T1000 (cell line): ENCODE results near the gene OLR1.
"Not testable (repeated sequence)": the region's sequence is repeated elsewhere in the genome, so short reads cannot be mapped to it uniquely, and the experiment has no call there.

Experiments
- DNase-seq: peaks from one replicate; lab custom pipeline; 2025; ENCODE audit warnings: mixed read lengths; lab: John Stamatoyannopoulos, UW

OLR1 gene

DNA sequence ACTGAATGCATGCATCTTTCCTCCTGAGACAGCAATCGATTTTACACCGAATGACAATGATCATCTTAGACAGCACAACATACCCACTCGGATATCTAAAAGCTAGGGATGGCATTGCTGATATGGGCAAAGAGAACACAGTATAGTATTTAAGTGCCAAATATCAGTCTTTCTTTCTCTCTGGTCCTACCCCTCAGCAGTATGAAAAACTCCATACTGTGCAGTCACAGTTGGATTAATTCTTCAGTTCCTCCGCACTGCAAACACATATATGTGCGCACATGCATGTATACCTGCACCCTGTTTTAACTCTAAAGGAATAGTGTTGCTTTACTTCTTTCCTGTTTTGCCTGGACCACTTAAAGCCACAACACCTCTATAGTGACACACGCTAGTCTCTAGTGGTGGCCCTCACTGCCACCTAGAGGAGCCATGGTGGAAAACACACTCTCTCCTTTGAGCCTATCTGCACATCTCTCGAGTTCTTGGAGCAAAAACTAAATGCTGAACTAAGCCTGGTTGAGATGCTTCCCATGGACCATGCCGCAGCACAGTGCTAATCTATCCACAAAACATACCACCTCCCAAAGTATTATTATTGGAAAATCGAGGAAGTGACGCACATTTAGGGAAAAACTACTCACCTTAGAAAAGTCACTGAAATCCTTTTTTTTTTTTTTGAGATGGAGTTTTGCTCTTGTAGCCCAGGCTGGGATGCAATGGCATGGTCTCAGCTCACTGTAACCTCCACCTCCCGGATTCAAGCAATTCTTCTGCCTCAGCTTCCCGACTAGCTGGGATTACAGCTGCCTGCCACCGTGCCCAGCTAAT lies 18.8 kb upstream of the OLR1 start:
- no peak for DNase-seq

DNA sequence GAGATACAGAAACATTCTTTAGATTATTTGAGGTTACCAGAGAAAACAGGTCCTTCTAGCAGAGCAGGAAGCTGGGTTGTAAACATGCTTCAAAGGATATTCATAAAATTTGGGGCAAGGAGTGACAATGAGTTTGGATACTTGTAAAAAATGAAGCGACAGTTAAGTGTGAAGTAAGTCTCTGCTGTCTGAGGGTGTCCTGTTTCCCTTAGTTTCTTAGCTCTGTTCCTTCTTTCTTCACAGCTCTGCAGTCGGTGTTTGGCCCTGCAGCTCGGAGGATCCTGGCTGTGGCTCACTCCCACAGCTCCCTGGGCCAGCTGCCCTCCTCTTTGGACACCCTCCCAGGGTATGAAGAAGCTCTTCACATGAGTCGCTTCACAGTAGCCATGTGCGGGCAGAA lies 17.7 kb upstream of the OLR1 start:
- no peak for DNase-seq

GRCh38 chr12:10186958-10187357 lies 15.0 kb upstream of the OLR1 start:
- not testable (repeated sequence) for DNase-seq

GRCh38 chr12:10186299-10186698 lies 14.4 kb upstream of the OLR1 start:
- DNase-seq: no peak

DNA sequence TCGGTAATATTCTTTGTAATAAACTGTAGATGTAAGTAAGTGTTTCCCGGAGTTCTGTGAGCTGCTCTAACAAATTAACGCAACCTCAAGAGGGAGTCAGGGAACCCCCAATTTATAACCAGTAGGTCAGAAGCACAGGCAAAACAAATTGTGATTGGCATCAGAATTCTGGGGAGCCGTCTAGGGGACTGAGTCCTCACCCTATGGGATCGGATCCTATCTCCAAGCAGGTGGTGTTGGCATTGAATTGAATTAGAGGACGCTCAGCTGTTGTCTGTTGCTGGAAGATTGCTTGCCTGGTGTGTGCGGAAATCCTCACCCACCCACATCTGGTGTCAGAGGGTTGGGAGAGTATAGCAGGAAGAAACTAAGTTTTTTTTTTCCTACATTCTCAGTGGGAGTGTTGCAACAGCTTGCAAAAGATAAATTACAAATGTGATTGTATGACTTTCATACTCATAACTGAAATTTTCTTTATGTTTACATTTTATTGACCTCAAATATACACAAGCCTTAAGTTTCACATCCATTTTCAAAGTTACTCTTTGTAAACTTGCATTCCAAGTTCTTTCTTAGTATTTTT lies 12.4 kb upstream of the OLR1 start:
- DNase-seq: no peak

DNA sequence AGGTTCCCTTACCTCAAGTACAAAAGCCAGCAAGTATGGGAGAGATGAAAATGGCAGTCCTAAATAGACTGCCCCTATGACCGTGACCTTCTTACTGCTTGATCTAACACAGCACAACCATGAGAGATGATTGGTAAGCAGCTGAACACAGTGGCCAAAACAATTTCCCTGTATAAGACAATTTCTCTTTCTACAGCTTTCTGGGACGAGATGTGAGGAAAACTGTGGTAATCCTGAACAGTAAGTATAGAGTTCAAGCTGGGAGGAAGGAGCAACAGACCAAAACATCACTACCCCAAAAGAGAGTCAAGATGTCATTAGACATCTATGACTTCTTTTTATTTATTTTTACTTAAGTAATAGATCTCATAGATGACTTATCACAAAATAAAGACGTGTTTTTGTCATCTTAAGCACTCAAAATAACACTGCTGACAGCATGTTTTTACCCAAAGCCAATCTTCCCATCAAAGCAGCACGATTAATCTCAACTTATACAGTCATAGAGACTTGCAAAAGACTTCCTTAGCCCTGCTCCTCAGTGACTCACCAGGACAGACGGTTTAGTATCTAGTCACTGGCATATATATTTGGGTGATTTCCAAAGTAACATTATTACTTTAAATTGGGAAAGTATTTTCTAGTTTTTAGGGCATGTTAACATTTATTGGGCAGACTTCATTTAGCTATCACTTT lies 10.6 kb upstream of the OLR1 start:
- no peak for DNase-seq

DNA sequence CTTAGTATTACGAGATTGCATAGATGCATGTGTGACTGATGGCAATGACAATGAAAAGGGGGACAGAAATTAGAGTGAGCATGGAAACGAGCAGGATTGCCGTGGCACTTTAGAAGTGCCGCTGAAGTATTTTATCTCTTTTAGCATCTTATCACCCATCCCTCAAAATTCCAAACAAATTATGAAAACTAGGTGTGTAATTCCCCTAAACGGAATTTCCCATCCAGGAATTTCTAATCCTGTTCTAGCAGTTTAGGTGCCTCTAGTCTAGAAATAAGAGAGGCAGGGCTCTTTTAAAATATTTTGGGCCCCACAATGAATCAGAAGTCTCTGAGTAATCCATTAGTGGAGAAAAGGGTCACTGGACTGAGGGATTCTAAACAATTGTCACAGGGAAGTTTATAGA lies 7.8 kb upstream of the OLR1 start:
- DNase-seq: no peak

GRCh38 chr12:10178821-10179220 lies 6.9 kb upstream of the OLR1 start, which contains the start of gene TMEM52B:
TMEM52B (plus strand) TSS chr12:10179032; CDS start chr12:10179575, 543 bp downstream.
- no peak for DNase-seq

DNA sequence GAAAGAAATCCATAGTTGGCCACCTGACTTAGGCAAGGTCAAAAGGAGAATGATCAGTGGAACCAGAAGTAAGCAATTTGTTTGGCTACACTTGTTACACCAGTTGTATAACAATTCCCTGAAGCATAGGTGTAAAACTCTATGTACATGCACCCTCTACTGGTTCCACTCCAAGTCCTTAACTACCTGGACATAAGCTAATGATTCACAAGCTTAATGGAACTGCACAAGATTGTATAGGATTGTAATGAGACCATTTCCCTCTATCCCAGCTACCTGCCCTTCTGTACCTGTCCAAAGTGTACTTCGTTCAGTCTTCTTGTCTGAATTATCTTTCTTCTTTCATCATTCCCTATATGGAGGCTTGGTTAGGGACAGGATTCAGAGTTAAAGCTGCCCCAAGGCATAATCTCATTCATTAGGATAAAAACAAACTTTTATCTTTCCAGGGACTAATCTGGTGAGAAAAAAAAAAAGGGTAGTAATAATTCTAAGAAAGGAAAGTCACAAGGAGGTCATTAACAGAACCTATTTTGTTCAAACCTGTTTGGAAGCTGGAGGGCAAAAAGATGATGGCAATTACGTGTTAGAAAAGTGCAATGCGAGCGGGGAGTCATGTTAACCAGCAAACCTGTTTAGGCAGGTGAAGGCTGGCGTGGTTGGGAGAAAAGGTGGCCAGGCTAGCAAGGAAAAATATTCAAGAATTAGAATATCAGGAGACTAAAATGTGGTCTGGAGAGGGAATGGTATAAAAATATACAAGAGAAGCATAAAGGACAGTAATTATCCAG lies 4.1 kb upstream of the OLR1 start:
- no peak for DNase-seq

DNA sequence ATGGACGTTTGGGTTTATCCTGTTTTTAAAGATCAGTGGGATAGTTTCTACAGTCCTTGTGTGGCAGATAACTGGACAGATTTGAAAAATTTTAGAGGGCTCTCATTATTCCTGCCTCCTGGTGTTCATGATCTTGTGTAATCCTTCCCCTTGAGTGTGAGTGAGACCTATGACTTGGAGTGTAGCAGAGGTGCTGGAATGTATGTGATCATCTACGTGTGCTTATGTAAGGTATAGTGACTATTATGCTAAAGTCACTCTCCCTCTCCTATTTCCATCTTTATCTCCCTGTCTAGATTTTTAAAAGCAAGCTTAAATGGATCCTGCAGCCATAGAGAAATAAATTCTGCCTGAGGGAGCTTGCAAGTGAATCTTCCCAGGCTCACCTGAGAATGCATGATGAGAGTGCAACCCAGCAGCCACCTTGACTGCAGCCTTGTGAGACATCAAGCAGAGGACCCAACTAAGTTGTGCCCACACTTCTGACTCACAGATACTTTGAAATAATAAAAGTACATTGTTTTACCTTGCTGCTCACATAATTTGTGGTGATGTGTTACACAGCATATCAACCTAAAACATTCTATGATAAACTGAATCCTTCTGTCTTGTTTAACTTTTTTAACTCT lies 3.2 kb upstream of the OLR1 start:
- DNase-seq: no peak

DNA sequence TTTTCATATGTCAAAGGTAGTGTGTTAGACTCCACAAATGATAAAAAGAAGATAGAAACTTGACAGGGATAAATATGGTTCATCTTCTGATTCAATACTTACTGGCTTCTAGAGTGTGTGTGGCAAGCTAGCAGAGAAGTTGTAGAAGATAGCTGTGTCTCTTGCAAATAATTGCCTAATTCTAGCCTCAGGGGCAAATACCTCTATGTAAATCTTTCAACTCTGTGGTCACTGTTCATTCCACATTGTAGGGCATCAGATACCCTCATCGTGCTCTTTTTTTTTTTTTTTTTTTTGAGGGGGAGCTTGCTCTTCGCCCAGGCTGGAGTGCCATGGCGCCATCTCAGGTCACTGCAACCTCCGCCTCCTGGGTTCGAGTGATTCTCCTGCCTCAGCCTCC lies 1.7 kb downstream of the OLR1 start:
- no peak for DNase-seq

DNA sequence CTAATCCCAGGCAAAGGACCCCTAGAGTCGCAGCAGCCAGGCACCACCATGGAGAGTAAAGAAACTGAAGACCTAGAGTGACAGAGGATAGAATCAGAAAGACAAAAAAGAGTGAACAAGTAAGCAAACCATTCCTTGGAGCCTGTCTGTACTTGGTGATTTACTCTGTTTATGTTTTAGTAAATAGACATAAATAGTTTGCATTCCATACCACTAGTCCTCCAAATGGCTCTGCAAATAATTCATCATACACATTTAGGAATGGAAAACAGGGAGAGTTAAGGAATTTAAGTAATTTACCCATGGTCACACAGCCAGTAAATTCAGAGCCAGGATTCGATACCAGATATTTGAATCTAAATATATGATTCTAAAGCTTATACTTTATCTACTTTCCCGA lies 2.8 kb downstream of the OLR1 start:
- no peak for DNase-seq

- DNase-seq: no peak
Observed at GRCh38 chr12:10167599-10167998, 4.3 kb downstream of the OLR1 start.

- DNase-seq: no peak
Observed at GRCh38 chr12:10165421-10165820, 6.5 kb downstream of the OLR1 start.

DNA sequence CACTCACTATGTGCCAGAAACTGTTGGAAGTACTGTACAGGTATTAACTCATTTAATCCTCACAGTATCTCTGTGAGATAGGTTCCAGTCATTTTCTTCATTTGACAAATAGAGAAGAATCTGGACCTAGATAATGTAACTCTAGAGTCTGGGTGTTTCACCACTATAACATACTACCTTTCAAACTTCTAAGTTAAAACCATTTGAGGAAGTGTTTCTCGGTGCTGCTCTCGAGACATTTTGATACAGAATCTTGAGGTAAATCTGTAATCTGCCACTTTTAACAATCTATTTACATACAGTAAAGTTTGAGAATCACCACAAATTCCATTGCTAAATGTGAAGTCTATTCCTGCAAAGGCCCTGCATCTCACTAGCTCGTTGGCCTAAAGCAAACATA lies 8.8 kb downstream of the OLR1 start:
- DNase-seq: no peak

DNA sequence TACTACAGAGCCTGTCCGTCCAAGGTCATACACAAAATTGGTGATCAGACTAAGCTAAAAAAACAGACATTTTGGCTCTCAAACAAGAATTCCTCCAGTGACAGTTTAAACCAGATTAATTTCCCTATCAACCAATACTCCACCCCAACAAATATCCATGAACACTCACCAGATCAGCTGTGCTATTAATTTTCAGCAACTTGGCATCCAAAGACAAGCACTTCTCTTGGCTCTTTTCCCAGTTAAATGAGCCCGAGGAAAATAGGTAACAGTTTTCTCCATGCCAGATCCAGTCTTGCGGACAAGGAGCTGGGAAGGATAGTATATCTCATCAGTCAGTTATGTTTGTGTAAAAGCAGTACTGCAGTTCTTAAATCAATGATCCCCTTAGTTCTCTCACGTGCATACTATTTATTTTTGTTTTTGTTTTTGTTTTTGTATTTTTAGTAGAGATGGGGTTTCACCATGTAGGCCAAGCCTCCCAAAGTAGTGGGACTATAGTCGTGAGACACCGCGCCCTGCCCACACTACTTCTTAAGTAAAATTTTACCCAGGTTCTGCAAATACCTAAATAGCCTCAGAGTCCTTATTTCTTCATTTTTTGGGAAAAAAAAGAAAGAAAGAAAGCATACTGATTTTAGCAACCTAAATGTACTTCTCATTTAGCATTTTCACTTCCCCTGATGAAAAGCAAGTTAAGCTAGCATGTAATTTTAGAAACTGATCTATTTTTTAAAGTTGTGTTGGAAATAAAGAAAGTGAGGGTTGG lies 11.1 kb downstream of the OLR1 start:
- DNase-seq: no peak

GRCh38 chr12:10159280-10159679 lies 12.7 kb downstream of the OLR1 start:
- no peak for DNase-seq

DNA sequence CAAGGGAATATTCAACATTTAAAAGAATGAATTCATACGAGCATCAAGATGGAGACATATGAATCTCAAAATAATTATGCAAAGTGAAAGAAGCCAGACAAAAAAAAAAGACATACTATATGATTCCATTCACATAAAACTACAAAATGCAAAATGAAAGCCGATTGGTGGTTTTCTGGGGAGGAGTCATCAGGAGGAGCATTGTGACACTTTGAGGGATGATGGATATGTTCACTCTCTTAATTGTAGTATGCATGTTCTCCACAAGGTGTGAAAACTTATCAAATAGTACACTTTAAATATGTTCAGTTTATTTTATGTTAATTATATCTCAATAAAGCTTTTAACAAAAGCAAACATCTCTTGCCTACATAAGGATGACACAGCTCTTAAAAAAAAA lies 13.5 kb downstream of the OLR1 start:
- no peak for DNase-seq

DNA sequence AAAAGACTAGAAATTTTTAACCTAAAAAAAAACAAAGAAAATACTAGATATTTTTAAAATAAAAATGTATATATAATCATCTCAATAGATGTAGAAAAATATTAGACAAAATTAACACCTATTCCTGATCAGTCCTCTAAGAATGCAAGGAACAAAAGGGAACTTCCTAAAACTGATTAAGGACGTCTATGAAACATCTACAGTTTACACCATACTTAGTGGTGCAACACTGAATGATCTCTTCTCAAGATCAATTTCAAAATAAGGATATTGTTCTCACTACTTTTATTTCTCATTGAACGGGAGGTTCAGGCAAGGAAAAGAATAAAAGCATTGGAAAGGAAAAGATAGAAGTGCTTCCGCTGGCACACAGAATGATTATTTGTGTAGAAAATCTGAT lies 16.0 kb downstream of the OLR1 start:
- no peak for DNase-seq

DNA sequence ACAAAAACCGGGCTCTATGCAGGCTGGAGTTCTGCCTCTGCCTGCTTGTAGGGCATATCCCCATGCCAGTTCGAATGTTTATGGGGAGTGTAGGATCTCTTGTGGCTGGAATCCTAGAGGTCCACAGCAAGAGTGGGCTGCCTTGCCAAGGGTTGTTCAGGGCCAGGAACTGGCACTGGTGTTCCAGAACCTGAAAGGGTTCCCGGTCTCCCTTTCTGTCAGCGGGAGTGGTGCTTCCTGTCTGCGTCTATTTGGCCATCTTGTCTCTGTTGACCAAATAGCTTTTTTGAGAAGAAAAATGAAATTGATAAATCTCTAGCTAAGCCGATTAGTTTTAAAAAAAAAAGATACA lies 17.8 kb downstream of the OLR1 start:
- no peak for DNase-seq
